Natural killer cell (primary cell): Measurements from ENCODE around the gene EXOC3L4. TPM values are rescaled to one million over a fixed set of nuclear protein-coding genes. Genes with fewer than 3 reads are reported as not detected.

Source experiments
- ATAC-seq, 3 donors: fragments of 150-1000 bp in 2 of 3; fragments of 200-7000 bp in 1 of 3; cut with Tn5 transposase; 1 replicate in 1 of 3; 2 replicates in 2 of 3; pipeline ENCODE4 v1.10.0; 2021; ENCODE audit warnings: mild to moderate bottlenecking in 2 of 3, moderate library complexity in 2 of 3
- DNase-seq, 2 donors: peaks; one replicate each; pipeline versions ENCODE4 v3.0.0 to v3.0.0-alpha.2; 2013 to 2021; ENCODE audit warnings: mixed read lengths in 1 of 2
- H3K27ac ChIP-seq: one replicate; pipeline ENCODE4 v1.5.1; 2013; ENCODE audit warnings: mild to moderate bottlenecking, low read length
- H3K27me3 ChIP-seq: one replicate; pipeline ENCODE4 v1.6.1; 2013; ENCODE audit warnings: low read length; ENCODE audit not compliant: control insufficient read depth, insufficient read depth
- H3K36me3 ChIP-seq: one replicate; pipeline ENCODE4 v1.6.1; 2013; ENCODE audit warnings: low read length; ENCODE audit not compliant: control insufficient read depth, insufficient read depth
- H3K4me1 ChIP-seq: one replicate; pipeline ENCODE4 v1.6.1; 2013; ENCODE audit warnings: low read length; ENCODE audit not compliant: control insufficient read depth, insufficient read depth
- H3K4me3 ChIP-seq: one replicate; pipeline ENCODE4 v1.5.1; 2013; ENCODE audit warnings: low read length
- H3K9me3 ChIP-seq: one replicate; pipeline ENCODE4 v1.6.1; 2013; ENCODE audit warnings: low read length; ENCODE audit not compliant: control insufficient read depth, insufficient read depth
- H3K27ac Mint-ChIP-seq, 2 donors: one replicate each; pipeline ENCODE4 v1.8.0; 2022; ENCODE audit warnings: mild to moderate bottlenecking in 2 of 2, mixed read lengths in 2 of 2, moderate library complexity in 1 of 2
- H3K27me3 Mint-ChIP-seq, 2 donors: one replicate each; pipeline ENCODE4 v1.8.0; 2022; ENCODE audit warnings: low read depth in 2 of 2, mixed read lengths in 2 of 2
- H3K36me3 Mint-ChIP-seq: one replicate; pipeline ENCODE4 v1.8.0; 2022; ENCODE audit warnings: mixed read lengths
- H3K4me1 Mint-ChIP-seq, 2 donors: one replicate each; pipeline ENCODE4 v1.8.0; 2022; ENCODE audit warnings: mixed read lengths in 2 of 2
- H3K4me3 Mint-ChIP-seq: one replicate; pipeline ENCODE4 v1.8.0; 2022; ENCODE audit warnings: mild to moderate bottlenecking, moderate library complexity, mixed read lengths
- H3K9me3 Mint-ChIP-seq, 2 donors: one replicate each; pipeline ENCODE4 v1.8.0; 2022; ENCODE audit warnings: mixed read lengths in 2 of 2
- WGBS: methylation state at CpG from one replicate; pipeline ENCODE4 v1.1.7; 2013; ENCODE audit warnings: missing lambda C conversion rate; ENCODE audit not compliant: insufficient coverage; 5-methylcytosine and 5-hydroxymethylcytosine counted together
- intact Hi-C: fragments of 100-400 bp; cut with micrococcal nuclease; formaldehyde crosslinking; loops from one replicate; pipeline ENCODE4 v1.14.2; 2022
- total RNA-seq, 4 donors: library from RNA; stranded (reverse); fragments of 120-200 nt in 1 of 4; gene quantifications; one replicate each; pipeline versions ENCODE4 v1.2.3 to v1.2.4, GENCODE V29; 2013 to 2022
- TF ChIP-seq, protein P1 (sequence below): fragments of 200-600 bp; IDR thresholded peaks from one replicate; pipeline ENCODE4 v1.8.0; 2022; ENCODE audit warnings: antibody characterized with exemption

Gene EXOC3L4
- total RNA-seq, 3 donors from 2014 or later (not counting 1 experiment from before 2014, with no cell fraction given): not detected

DNA sequence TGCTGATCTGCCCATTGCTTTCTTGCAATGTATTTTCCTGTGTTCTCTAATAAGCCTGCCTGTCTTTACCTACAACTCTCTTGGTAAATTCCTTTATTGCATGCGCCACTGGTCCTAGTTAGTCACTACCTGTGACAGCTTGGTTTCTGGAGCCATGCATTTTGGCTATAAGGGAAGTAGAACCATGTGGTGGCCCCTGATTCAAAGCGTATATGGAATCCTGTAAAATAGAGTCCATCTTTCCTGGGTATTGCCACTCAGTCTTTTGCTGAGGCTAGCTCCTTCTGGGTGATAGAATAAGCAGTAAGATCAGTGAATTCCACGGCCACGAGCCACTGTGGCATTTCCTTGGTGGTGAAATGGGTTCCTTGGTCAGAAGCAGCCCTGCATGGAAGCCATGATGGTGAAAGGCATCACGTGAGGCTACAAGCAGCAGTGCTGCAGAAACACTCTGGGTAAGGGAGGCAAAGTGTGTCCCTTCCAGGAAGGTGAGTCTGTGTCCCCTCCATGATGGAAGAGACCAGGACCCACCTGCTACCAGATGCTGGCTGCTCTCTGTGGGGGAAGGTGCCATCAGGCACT lies 48.3 kb downstream of the EXOC3L4 start:
- peaks cover 9% of the 10 kb centered on the region for H3K4me1 ChIP-seq
- DNase-seq: no peak
- H3K36me3 ChIP-seq: no peaks in the 10 kb centered on the region
- H3K27ac ChIP-seq: no peak overlapping the region
- 64% methylated on average over 5 of the region's 5 CpGs for WGBS
- Mint-ChIP-seq H3K36me3 (no peaks in the 10 kb centered on the region), H3K4me3 (no peak overlapping the region), H3K27ac (no peak overlapping the region), H3K27me3 (peaks cover 23 to 54% of the 10 kb centered on the region in 2 donors), H3K4me1 (peaks cover 12% of the 10 kb centered on the region in 2 donors), H3K9me3 (no peaks in the 10 kb centered on the region)
- H3K27me3 ChIP-seq: peaks cover 4% of the 10 kb centered on the region
- TF ChIP-seq, protein P1, sequence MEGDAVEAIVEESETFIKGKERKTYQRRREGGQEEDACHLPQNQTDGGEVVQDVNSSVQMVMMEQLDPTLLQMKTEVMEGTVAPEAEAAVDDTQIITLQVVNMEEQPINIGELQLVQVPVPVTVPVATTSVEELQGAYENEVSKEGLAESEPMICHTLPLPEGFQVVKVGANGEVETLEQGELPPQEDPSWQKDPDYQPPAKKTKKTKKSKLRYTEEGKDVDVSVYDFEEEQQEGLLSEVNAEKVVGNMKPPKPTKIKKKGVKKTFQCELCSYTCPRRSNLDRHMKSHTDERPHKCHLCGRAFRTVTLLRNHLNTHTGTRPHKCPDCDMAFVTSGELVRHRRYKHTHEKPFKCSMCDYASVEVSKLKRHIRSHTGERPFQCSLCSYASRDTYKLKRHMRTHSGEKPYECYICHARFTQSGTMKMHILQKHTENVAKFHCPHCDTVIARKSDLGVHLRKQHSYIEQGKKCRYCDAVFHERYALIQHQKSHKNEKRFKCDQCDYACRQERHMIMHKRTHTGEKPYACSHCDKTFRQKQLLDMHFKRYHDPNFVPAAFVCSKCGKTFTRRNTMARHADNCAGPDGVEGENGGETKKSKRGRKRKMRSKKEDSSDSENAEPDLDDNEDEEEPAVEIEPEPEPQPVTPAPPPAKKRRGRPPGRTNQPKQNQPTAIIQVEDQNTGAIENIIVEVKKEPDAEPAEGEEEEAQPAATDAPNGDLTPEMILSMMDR: no peak
- H3K4me3 ChIP-seq: no peak overlapping the region
- H3K9me3 ChIP-seq: no peaks in the 10 kb centered on the region
- intact Hi-C loops: no loop called here
- ATAC-seq: no peak

DNA sequence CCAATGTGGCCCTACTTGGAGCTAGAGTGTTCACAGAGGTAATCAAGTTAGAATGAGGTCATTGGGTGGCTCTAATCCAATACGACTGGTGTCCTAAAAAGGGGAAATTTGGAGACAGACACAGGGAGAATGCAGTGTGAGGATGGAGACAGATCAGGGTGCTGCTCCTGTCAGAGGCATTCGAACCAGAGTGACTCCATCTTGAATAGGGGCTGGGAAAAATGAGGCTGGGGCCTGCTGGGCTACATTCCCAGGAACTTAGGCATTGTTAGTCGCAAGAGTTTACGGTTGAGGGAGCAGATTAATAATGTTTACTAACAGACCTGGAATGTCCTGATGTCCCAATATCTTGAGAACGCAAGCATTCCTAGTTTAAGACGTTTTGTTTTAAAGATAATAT lies 49.0 kb downstream of the EXOC3L4 start:
- H3K4me1 Mint-ChIP-seq: peaks cover 12% of the 10 kb centered on the region in 2 donors
- H3K4me3 Mint-ChIP-seq: no peak overlapping the region
- WGBS: 85% methylated on average over 4 of the region's 6 CpGs
- TF ChIP-seq, protein P1: no peak
- no peak overlapping the region for H3K27ac ChIP-seq
- H3K4me3 ChIP-seq: no peak overlapping the region
- peaks cover 23 to 54% of the 10 kb centered on the region in 2 donors for H3K27me3 Mint-ChIP-seq
- H3K27ac Mint-ChIP-seq: no peak overlapping the region
- peaks cover 9% of the 10 kb centered on the region for H3K4me1 ChIP-seq
- intact Hi-C loops: no loop called here
- H3K36me3 ChIP-seq: no peaks in the 10 kb centered on the region
- H3K36me3 Mint-ChIP-seq: no peaks in the 10 kb centered on the region
- H3K27me3 ChIP-seq: peaks cover 4% of the 10 kb centered on the region
- no peaks in the 10 kb centered on the region for H3K9me3 ChIP-seq
- DNase-seq (no peak), ATAC-seq (no peak)
- no peaks in the 10 kb centered on the region for H3K9me3 Mint-ChIP-seq

DNA sequence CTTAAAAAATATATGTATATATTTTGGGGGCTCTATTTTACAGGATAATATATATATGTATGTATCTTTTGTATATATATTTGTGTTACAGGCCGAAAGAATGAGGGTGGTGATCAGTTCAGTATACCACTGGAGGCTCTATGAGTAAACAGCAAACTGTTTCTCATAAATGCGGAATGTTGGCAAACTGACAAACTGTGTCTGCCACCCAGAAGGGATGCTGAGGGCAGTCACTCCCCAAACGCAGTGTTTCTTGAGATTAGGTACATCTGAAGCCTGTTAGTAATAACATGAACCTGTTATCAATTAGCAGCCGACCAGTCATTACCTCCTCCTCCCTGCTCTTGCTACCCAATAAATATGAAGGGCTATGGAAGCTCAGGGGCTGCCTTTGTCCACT lies 49.6 kb downstream of the EXOC3L4 start:
- 87% methylated on average over 4 of the region's 4 CpGs for WGBS
- no peak for DNase-seq
- Histone ChIP-seq H3K4me3 (no peak overlapping the region), H3K36me3 (no peaks in the 10 kb centered on the region), H3K4me1 (peaks cover 9% of the 10 kb centered on the region), H3K9me3 (no peaks in the 10 kb centered on the region), H3K27me3 (peaks cover 4% of the 10 kb centered on the region), H3K27ac (no peak overlapping the region)
- TF ChIP-seq, protein P1: no peak
- ATAC-seq: no peak
- Mint-ChIP-seq H3K27me3 (peaks cover 26 to 54% of the 10 kb centered on the region in 2 donors), H3K4me1 (peaks cover 12% of the 10 kb centered on the region in 2 donors), H3K9me3 (no peaks in the 10 kb centered on the region), H3K27ac (no peak overlapping the region), H3K4me3 (no peak overlapping the region), H3K36me3 (no peaks in the 10 kb centered on the region)
- intact Hi-C loops: no loop called here

DNA sequence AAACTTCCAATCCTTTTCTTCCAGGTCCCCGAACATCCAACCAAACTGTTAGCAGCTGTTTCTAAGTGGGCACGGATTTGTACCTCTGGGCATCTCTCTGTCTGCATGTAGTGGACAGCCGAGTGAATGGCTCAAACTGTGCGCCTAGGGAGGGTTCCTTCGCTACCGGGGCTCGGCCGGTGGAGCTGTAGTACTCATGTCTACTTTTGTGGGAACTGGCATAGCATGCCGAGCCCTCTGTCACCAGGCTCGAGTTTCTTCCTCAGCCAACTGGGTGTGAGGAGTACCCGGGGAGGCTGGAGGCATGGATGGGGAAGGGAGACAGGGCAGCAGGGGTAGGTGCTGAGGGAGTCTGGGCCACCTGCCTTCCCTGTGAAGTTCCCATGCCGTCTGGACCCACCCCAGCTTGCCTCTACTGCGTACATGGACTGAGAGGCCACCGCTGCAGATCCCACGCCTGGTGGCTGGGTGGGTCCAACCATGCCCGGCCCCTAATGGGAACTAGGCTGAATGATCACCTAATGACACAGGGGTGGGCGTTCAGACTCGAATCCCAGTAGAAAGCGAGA lies 51.7 kb downstream of the EXOC3L4 start:
- no peaks in the 10 kb centered on the region for H3K9me3 Mint-ChIP-seq
- no peak overlapping the region for H3K27ac ChIP-seq
- DNase-seq (no peak), ATAC-seq (no peak)
- no peaks in the 10 kb centered on the region for H3K9me3 ChIP-seq
- H3K4me1 ChIP-seq: peaks cover 2% of the 10 kb centered on the region
- H3K4me3 ChIP-seq: no peak overlapping the region
- no peak overlapping the region for H3K27ac Mint-ChIP-seq
- H3K36me3 ChIP-seq: no peaks in the 10 kb centered on the region
- peaks cover 3 to 4% of the 10 kb centered on the region in 2 donors for H3K4me1 Mint-ChIP-seq
- H3K4me3 Mint-ChIP-seq: no peak overlapping the region
- peaks cover 4% of the 10 kb centered on the region for H3K27me3 ChIP-seq
- TF ChIP-seq, protein P1: no peak
- intact Hi-C loops: no loop called here
- H3K36me3 Mint-ChIP-seq: no peaks in the 10 kb centered on the region
- H3K27me3 Mint-ChIP-seq: peaks cover 22 to 41% of the 10 kb centered on the region in 2 donors
- 91% methylated on average over 19 of the region's 19 CpGs for WGBS
